Ovary (tissue), 3 donors: ENCODE data around the gene NOL6.

Experiments
- CTCF ChIP-seq, 3 donors: fragments of 450-650 bp in 2 of 3; fragments of 200-600 bp in 1 of 3; IDR thresholded peaks; one replicate each; pipeline versions ENCODE4 v1.5.1 to v1.8.0; 2016 to 2022; ENCODE audit warnings: antibody characterized with exemption in 3 of 3, mild to moderate bottlenecking in 1 of 3
- EP300 ChIP-seq: sonication (generic); formaldehyde crosslinking; IDR thresholded peaks from one replicate; pipeline ENCODE4 v1.6.1; 2017; ENCODE audit warnings: antibody characterized with exemption
- POLR2A ChIP-seq: fragments of 450-650 bp; IDR thresholded peaks from one replicate; pipeline ENCODE4 v1.6.1; 2017; ENCODE audit warnings: antibody characterized with exemption, mild to moderate bottlenecking, moderate library complexity
- donor health status: DM: no; HTN: no; CAD: no.

- TF ChIP-seq CTCF (IDR thresholded peaks at IDR 0.05) (no peak), POLR2A (no peak), EP300 (no peak)
Measured at GRCh38 chr9:33461492-33461891, 12.2 kb downstream of the NOL6 start.
